C4-2B (cell line): ENCODE data around the gene GRIK4.

ENCODE experiments used
- H3K27ac ChIP-seq: fragments of 450-650 bp; 2 replicates; pipeline ENCODE4 v1.5.1; 2017
- ZFX ChIP-seq: fragments of 450-650 bp; IDR thresholded peaks from 2 replicates; pipeline ENCODE4 v1.6.1; 2017
- TF ChIP-seq, protein P1 (sequence below): fragments of 450-650 bp; conservative IDR thresholded peaks from 2 replicates; pipeline ENCODE4 v1.5.1; 2017; ENCODE audit warnings: mild to moderate bottlenecking

The GRIK4 gene

DNA sequence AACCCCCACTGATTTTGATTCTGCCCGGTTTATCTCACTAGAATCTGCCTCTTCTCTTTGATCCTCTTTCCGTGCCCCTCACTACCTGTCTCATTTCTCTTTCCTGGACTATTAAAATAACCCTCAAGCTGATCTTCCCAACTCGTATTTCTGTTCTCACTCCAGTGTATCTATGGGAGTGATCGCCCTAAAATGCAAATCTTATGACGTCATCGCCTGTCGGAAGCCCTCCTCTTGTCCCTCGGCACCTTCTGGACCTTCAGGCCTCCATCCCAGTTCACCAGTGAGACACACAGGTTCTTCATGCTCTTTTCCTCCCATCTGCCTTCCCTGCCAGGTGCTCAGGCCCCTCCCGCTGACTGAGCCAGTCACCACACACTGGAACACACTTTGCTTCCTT, 277.8 kb downstream of the GRIK4 start:
- TF ChIP-seq, protein P1, sequence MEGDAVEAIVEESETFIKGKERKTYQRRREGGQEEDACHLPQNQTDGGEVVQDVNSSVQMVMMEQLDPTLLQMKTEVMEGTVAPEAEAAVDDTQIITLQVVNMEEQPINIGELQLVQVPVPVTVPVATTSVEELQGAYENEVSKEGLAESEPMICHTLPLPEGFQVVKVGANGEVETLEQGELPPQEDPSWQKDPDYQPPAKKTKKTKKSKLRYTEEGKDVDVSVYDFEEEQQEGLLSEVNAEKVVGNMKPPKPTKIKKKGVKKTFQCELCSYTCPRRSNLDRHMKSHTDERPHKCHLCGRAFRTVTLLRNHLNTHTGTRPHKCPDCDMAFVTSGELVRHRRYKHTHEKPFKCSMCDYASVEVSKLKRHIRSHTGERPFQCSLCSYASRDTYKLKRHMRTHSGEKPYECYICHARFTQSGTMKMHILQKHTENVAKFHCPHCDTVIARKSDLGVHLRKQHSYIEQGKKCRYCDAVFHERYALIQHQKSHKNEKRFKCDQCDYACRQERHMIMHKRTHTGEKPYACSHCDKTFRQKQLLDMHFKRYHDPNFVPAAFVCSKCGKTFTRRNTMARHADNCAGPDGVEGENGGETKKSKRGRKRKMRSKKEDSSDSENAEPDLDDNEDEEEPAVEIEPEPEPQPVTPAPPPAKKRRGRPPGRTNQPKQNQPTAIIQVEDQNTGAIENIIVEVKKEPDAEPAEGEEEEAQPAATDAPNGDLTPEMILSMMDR: no peak
- TF ChIP-seq ZFX: no peak
- no peak overlapping the region for H3K27ac ChIP-seq

DNA sequence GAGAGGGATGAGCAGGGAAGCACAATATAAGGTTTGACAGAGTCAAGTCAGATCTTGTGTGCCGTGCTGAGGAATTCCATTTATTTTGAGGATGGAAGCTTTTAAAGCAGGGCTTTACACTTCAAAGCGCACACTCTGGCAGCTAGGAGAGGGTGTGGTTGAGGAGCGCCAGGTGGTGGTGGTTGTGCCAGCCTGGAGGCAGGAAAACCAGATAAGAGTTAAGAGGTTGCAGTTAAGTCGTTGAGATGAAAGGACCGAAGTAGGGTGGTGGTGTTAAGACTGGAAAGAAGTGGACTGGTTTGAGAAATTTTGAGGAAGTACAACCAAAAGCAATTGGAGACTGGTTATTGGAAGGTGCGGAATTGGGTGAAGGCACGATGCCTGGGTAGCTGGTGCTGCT, 280.8 kb downstream of the GRIK4 start:
- TF ChIP-seq, protein P1: no peak
- no peak for TF ChIP-seq ZFX
- no peak overlapping the region for H3K27ac ChIP-seq

DNA sequence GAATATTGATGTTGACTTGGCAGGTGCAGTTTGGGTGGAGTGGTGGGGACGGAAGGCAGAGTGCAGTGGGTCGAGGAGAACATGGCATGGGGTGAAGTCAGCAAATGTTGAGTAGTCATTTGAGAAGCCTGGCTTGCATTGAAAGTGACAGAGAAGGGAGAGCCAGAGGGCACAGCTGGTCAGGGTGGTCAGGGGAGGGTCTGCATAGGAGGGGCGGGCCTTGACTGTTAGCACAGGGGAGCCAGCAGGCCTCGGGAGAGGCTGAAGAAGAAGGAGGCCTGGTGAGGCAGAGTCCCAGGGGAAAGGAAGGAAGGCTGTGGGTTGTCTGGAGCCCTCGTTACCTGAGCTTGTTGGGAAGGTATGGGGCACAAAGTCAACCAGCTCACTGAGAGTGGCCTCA, 281.6 kb downstream of the GRIK4 start:
- TF ChIP-seq ZFX: no peak
- TF ChIP-seq, protein P1: no peak
- H3K27ac ChIP-seq: no peak overlapping the region

DNA sequence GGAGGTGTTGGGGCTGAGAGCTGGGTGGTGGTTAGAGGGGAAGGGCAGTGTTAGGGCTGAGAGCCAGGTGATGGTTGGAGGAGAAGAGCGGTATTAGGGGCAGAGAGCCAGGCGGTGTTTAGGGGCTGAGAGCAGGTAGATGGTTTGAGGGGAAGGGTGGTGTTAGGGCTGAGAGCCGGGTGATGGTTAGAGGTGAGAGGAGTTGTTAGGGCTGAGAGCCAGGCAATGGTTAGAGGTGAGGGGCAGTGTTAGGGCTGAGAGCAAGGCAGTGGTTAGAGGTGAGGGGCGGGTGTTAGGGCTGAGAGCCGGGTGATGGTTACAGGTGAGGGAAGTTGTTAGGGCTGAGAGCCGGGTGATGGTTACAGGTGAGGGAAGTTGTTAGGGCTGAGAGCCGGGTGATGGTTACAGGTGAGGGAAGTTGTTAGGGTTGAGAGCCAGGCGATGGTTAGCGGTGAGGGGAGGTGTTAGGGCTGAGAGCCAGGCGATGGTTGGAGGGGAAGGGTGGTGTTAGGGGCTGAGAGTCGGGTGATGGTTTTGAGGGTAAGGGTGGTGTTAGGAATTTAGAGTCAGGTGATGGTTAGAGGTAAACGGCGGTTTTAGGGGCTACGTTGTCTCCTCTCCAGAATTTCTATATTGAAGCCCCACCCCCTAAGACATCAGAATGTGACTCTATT, 282.4 kb downstream of the GRIK4 start:
- no peak overlapping the region for H3K27ac ChIP-seq
- TF ChIP-seq ZFX: no peak
- TF ChIP-seq, protein P1: no peak

DNA sequence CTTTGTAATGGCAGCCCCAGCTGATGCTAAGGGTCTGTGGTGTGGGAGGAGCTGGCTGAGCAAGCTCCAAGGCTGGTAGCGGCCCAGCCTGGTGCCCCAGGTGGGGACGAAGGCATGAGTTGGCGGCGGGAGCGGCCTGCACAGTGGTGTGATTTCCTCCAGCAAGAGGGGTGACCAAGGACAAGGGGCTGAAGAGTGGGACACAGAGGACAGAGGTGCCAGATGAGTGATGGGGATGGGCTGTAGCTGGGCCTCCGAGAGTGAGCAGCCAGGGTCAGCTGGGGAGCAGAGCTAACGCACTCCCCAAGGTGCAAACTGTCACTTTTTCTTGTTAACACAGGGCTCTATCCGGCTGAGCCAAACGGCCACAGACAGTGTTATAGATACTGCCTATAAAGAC, 283.2 kb downstream of the GRIK4 start:
- no peak for TF ChIP-seq ZFX
- TF ChIP-seq, protein P1: no peak

DNA sequence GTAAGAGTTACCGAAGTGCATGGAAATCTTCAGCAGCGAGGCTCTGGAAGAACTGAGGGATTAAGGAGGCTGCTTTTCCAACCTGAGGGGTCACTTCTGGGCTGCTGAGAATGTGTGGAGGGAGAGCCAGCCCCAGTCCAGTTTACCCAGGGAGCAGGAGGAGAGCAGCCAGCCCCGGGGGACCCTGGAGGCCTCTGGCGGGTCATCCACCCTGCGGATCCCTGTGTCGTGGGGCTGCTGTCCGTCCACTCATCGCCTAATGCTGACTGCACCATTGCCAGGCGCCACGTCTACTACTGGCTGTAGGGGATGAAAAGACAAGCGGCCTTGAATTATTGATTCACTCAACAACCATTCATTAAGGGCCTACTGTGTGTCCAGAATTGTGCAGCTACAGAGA, 283.6 kb downstream of the GRIK4 start:
- no peak for TF ChIP-seq ZFX
- no peak overlapping the region for H3K27ac ChIP-seq

More for the DNA sequence above, 283.2 kb downstream of the GRIK4 start:
- no peak overlapping the region for H3K27ac ChIP-seq

DNA sequence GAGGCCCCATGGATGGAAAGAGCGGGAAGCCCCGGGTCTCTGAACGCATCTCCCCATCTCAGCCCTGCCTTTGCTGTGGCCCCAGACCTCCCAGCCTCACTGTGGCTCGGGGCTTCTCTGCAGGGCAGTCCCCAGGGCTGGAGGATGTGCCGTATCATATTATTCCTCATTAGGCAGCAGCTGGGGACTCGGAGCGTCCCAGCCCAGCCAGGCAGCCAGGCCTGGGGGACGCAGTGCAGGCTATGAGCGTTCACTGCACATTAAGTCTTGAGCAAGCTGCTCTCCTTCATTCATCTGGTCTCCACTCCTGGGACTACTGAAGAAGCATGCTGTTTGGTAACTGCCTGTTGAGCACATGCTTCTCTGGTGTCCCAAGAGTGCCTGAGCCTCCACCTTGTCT, 285.6 kb downstream of the GRIK4 start:
- no peak overlapping the region for H3K27ac ChIP-seq
- TF ChIP-seq, protein P1: no peak
- TF ChIP-seq ZFX: no peak

DNA sequence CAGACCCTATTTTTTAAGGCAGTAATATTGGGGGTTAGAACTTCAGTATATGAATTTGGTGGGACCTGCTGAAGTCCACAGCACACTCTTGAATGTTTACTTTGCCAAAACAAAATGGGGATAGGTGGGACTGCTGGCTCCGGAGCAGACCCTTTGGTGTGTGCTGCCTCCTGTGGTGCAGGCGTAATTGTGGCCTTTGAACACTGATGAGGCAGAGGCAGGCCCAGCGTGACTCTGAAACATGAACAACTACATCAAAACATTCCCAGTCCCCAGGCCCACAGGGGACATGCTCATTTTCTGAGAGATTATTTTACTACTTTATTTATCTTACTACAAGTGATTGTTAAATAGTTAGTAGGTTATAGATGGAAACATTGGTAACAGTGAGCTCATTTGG, 287.3 kb downstream of the GRIK4 start:
- TF ChIP-seq, protein P1: no peak
- TF ChIP-seq ZFX: no peak
- no peak overlapping the region for H3K27ac ChIP-seq
